SK-N-SH treated with all-trans-retinoic acid at 6 μM for 48 hours (cell line): ENCODE results near the gene MINDY2.

Experiments
- ATAC-seq: fragments of 200-7000 bp; cut with Tn5 transposase; 3 replicates; pipeline ENCODE4 v1.9.1; 2020; ENCODE audit warnings: mild to moderate bottlenecking, moderate library complexity
- ARNTL ChIP-seq: fragments of 450-650 bp; formaldehyde crosslinking; IDR thresholded peaks from 2 replicates; pipeline ENCODE4 v1.5.0; 2020; ENCODE audit warnings: low read depth, mild to moderate bottlenecking, moderate library complexity, borderline replicate concordance
- BACH2 ChIP-seq: fragments of 250-450 bp; sonication (Bioruptor Pico); IDR thresholded peaks from 2 replicates; pipeline ENCODE4 v1.9.0; 2021; ENCODE audit warnings: mild to moderate bottlenecking, borderline replicate concordance
- CSDC2 ChIP-seq: fragments of 250-450 bp; sonication (Bioruptor Pico); IDR thresholded peaks from 2 replicates; pipeline ENCODE4 v1.5.0; 2020; ENCODE audit warnings: mild to moderate bottlenecking, moderate library complexity
- ESRRG ChIP-seq: fragments of 250-450 bp; sonication (Bioruptor Pico); IDR thresholded peaks from 2 replicates; pipeline ENCODE4 v1.6.1; 2021; ENCODE audit warnings: mild to moderate bottlenecking
- GLIS3 ChIP-seq: fragments of 250-450 bp; sonication (Bioruptor Pico); IDR thresholded peaks from 2 replicates; pipeline ENCODE4 v1.5.0; 2020; ENCODE audit warnings: mild to moderate bottlenecking, moderate library complexity
- ISL1 ChIP-seq: fragments of 250-450 bp; sonication (Bioruptor Pico); IDR thresholded peaks from 2 replicates; pipeline ENCODE4 v2.1.2; 2022; ENCODE audit warnings: mild to moderate bottlenecking, moderate library complexity
- OSR1 ChIP-seq: fragments of 250-450 bp; sonication (Bioruptor Pico); IDR thresholded peaks from 2 replicates; pipeline ENCODE4 v1.8.0; 2022; ENCODE audit warnings: moderate library complexity, mild to moderate bottlenecking, inconsistent platforms
- PPARA ChIP-seq: fragments of 250-450 bp; sonication (Bioruptor Pico); IDR thresholded peaks from 2 replicates; pipeline ENCODE4 v1.5.0; 2020; ENCODE audit warnings: mild to moderate bottlenecking, borderline replicate concordance
- SNAI2 ChIP-seq: fragments of 250-450 bp; sonication (Bioruptor Pico); IDR thresholded peaks from 2 replicates; pipeline ENCODE4 v1.5.0; 2020; ENCODE audit warnings: mild to moderate bottlenecking, moderate library complexity
- TCF4 ChIP-seq: fragments of 250-450 bp; sonication (Bioruptor Pico); IDR thresholded peaks from 2 replicates; pipeline ENCODE4 v1.8.0; 2021; ENCODE audit warnings: mild to moderate bottlenecking, moderate library complexity, borderline replicate concordance
- TOX ChIP-seq: fragments of 250-450 bp; sonication (Bioruptor Pico); IDR thresholded peaks from 2 replicates; pipeline ENCODE4 v1.8.0; 2021; ENCODE audit warnings: mild to moderate bottlenecking, moderate library complexity, borderline replicate concordance
- ZC3H10 ChIP-seq: fragments of 250-450 bp; sonication (Bioruptor Pico); IDR thresholded peaks from 2 replicates; pipeline ENCODE4 v1.5.1; 2021; ENCODE audit warnings: mild to moderate bottlenecking, moderate library complexity
- ZFP3 ChIP-seq: fragments of 250-450 bp; sonication (Bioruptor Pico); IDR thresholded peaks from 2 replicates; pipeline ENCODE4 v1.5.0; 2020; ENCODE audit warnings: mild to moderate bottlenecking, moderate library complexity
- ZFP30 ChIP-seq: fragments of 450-650 bp; formaldehyde crosslinking; IDR thresholded peaks from 2 replicates; pipeline ENCODE4 v1.5.0; 2022; ENCODE audit warnings: mild to moderate bottlenecking, moderate library complexity
- ZNF565 ChIP-seq: fragments of 450-650 bp; formaldehyde crosslinking; conservative IDR thresholded peaks from 2 replicates; pipeline ENCODE4 v1.5.0; 2020; ENCODE audit warnings: low read depth, mild to moderate bottlenecking, moderate library complexity
- ZNF70 ChIP-seq: fragments of 450-650 bp; formaldehyde crosslinking; IDR thresholded peaks from 2 replicates; pipeline ENCODE4 v1.5.0; 2020; ENCODE audit warnings: mild to moderate bottlenecking, moderate library complexity
- TF ChIP-seq, protein P1 (sequence below): fragments of 250-450 bp; sonication (Bioruptor Pico); IDR thresholded peaks from 2 replicates; pipeline ENCODE4 v1.8.0; 2020; ENCODE audit warnings: mild to moderate bottlenecking, moderate library complexity, borderline replicate concordance
- TF ChIP-seq, protein P2 (sequence below): fragments of 250-450 bp; sonication (Bioruptor Pico); IDR thresholded peaks from 2 replicates; pipeline ENCODE4 v1.5.1; 2021; ENCODE audit warnings: mild to moderate bottlenecking, moderate library complexity
- TF ChIP-seq, protein P3 (sequence below): fragments of 250-450 bp; sonication (Bioruptor Pico); IDR thresholded peaks from 2 replicates; pipeline ENCODE4 v1.5.0; 2020; ENCODE audit warnings: mild to moderate bottlenecking, moderate library complexity
- TF ChIP-seq, protein P4 (sequence below): fragments of 250-450 bp; sonication (Bioruptor Pico); IDR thresholded peaks from 2 replicates; pipeline ENCODE4 v1.8.0; 2021; ENCODE audit warnings: low read depth, mild to moderate bottlenecking, moderate library complexity, borderline replicate concordance
- TF ChIP-seq, protein P5 (sequence below): fragments of 250-450 bp; sonication (Bioruptor Pico); IDR thresholded peaks from 2 replicates; pipeline ENCODE4 v1.5.1; 2020; ENCODE audit warnings: low read depth, mild to moderate bottlenecking, moderate library complexity

MINDY2 gene

DNA sequence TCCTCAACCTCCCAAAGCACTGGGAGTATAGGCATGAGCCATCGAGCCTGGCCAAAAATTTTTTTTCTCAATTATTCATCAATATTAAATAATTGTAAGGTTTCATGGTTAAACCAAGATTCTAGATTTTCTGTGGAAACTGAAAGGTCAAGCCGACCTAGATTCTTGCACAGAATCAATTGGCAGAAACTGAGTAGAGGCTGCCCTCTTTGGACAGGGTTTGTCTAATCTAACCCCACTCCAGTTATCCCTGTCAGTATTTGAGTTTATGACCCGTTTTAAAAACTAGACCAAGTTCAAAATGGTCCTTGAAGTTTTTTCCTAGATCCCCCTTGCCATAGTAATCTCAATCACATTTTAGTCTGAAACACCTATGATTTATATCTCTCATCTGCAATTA, 13.0 kb upstream of the MINDY2 start:
- TF ChIP-seq SNAI2 (CRISPR knock-in tag): no peak
- TF ChIP-seq ZNF70 (CRISPR knock-in tag): no peak
- TF ChIP-seq ARNTL (CRISPR knock-in tag): no peak
- no peak for TF ChIP-seq ZFP30 (CRISPR knock-in tag)
- TF ChIP-seq CSDC2 (CRISPR knock-in tag): no peak
- TF ChIP-seq, protein P1, sequence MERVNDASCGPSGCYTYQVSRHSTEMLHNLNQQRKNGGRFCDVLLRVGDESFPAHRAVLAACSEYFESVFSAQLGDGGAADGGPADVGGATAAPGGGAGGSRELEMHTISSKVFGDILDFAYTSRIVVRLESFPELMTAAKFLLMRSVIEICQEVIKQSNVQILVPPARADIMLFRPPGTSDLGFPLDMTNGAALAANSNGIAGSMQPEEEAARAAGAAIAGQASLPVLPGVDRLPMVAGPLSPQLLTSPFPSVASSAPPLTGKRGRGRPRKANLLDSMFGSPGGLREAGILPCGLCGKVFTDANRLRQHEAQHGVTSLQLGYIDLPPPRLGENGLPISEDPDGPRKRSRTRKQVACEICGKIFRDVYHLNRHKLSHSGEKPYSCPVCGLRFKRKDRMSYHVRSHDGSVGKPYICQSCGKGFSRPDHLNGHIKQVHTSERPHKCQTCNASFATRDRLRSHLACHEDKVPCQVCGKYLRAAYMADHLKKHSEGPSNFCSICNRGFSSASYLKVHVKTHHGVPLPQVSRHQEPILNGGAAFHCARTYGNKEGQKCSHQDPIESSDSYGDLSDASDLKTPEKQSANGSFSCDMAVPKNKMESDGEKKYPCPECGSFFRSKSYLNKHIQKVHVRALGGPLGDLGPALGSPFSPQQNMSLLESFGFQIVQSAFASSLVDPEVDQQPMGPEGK (CRISPR knock-in tag): no peak
- TF ChIP-seq GLIS3 (CRISPR knock-in tag): no peak
- TF ChIP-seq, protein P2, sequence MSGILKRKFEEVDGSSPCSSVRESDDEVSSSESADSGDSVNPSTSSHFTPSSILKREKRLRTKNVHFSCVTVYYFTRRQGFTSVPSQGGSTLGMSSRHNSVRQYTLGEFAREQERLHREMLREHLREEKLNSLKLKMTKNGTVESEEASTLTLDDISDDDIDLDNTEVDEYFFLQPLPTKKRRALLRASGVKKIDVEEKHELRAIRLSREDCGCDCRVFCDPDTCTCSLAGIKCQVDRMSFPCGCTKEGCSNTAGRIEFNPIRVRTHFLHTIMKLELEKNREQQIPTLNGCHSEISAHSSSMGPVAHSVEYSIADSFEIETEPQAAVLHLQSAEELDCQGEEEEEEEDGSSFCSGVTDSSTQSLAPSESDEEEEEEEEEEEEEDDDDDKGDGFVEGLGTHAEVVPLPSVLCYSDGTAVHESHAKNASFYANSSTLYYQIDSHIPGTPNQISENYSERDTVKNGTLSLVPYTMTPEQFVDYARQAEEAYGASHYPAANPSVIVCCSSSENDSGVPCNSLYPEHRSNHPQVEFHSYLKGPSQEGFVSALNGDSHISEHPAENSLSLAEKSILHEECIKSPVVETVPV (CRISPR knock-in tag): no peak
- TF ChIP-seq TCF4 (CRISPR knock-in tag): no peak
- TF ChIP-seq, protein P3, sequence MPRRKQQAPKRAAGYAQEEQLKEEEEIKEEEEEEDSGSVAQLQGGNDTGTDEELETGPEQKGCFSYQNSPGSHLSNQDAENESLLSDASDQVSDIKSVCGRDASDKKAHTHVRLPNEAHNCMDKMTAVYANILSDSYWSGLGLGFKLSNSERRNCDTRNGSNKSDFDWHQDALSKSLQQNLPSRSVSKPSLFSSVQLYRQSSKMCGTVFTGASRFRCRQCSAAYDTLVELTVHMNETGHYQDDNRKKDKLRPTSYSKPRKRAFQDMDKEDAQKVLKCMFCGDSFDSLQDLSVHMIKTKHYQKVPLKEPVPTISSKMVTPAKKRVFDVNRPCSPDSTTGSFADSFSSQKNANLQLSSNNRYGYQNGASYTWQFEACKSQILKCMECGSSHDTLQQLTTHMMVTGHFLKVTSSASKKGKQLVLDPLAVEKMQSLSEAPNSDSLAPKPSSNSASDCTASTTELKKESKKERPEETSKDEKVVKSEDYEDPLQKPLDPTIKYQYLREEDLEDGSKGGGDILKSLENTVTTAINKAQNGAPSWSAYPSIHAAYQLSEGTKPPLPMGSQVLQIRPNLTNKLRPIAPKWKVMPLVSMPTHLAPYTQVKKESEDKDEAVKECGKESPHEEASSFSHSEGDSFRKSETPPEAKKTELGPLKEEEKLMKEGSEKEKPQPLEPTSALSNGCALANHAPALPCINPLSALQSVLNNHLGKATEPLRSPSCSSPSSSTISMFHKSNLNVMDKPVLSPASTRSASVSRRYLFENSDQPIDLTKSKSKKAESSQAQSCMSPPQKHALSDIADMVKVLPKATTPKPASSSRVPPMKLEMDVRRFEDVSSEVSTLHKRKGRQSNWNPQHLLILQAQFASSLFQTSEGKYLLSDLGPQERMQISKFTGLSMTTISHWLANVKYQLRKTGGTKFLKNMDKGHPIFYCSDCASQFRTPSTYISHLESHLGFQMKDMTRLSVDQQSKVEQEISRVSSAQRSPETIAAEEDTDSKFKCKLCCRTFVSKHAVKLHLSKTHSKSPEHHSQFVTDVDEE: no peak
- TF ChIP-seq ZC3H10 (CRISPR knock-in tag): no peak
- peak; percentile 63; the same call in 2 of the 3 replicates for ATAC-seq

DNA sequence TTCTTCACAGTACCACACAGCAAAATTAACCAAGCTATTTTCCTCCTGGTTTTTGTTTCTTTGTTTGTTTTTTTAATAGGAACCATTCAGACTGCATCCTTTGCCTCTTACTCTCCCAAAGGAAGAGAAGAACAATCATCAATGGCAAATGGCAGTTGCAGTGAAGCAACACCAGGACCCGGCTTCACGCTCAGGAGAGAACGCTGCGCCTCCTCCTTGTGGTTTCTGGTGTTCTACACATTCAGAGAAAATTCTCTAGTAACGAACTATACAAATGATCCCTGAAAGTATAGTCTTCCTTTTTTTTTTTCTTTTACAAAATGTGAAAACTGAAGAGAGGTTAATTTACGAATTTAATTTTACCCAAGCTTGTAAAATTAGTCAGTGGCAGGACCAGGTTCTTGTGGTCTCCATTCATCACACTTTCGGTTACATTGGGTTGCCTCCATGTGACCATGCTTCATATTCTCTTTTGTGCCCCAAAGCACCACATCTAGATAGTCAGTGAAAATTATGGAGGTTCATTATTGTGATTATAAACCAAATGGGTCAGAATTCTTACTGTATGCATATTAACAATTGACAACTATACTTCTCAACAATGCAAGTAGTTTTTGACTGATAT, 10.6 kb upstream of the MINDY2 start:
- ATAC-seq: no peak
- TF ChIP-seq, protein P1 (CRISPR knock-in tag): no peak
- TF ChIP-seq, protein P4, sequence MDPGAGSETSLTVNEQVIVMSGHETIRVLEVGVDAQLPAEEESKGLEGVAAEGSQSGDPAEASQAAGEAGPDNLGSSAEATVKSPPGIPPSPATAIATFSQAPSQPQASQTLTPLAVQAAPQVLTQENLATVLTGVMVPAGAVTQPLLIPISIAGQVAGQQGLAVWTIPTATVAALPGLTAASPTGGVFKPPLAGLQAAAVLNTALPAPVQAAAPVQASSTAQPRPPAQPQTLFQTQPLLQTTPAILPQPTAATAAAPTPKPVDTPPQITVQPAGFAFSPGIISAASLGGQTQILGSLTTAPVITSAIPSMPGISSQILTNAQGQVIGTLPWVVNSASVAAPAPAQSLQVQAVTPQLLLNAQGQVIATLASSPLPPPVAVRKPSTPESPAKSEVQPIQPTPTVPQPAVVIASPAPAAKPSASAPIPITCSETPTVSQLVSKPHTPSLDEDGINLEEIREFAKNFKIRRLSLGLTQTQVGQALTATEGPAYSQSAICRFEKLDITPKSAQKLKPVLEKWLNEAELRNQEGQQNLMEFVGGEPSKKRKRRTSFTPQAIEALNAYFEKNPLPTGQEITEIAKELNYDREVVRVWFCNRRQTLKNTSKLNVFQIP (CRISPR knock-in tag): no peak
- TF ChIP-seq, protein P3: no peak
- TF ChIP-seq ZNF565 (no peak), ISL1 (CRISPR knock-in tag) (no peak), TCF4 (CRISPR knock-in tag) (no peak), ESRRG (CRISPR knock-in tag) (no peak), PPARA (CRISPR knock-in tag) (no peak), ZFP30 (CRISPR knock-in tag) (no peak), CSDC2 (CRISPR knock-in tag) (no peak), OSR1 (CRISPR knock-in tag) (no peak), SNAI2 (CRISPR knock-in tag) (no peak), GLIS3 (CRISPR knock-in tag) (no peak), TOX (CRISPR knock-in tag) (no peak), ZNF70 (CRISPR knock-in tag) (no peak), ZFP3 (no peak), ARNTL (CRISPR knock-in tag) (no peak), BACH2 (no peak)
- TF ChIP-seq, protein P5, sequence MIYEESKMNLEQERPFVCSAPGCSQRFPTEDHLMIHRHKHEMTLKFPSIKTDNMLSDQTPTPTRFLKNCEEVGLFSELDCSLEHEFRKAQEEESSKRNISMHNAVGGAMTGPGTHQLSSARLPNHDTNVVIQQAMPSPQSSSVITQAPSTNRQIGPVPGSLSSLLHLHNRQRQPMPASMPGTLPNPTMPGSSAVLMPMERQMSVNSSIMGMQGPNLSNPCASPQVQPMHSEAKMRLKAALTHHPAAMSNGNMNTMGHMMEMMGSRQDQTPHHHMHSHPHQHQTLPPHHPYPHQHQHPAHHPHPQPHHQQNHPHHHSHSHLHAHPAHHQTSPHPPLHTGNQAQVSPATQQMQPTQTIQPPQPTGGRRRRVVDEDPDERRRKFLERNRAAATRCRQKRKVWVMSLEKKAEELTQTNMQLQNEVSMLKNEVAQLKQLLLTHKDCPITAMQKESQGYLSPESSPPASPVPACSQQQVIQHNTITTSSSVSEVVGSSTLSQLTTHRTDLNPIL (CRISPR knock-in tag): no peak
- TF ChIP-seq, protein P2 (CRISPR knock-in tag): no peak
